GM10847 (cell line): ENCODE results near the gene RNF19B.

Experiments used
- POLR2A ChIP-seq: IDR thresholded peaks from 2 replicates; pipeline ENCODE4 v1.6.1; 2011; ENCODE audit not compliant: insufficient read length; ENCODE audit errors: extremely low read depth

RNF19B gene

GRCh38 chr1:32893198-32894018 is 71.2 kb downstream of the RNF19B start:
- no peak for TF ChIP-seq POLR2A

- TF ChIP-seq POLR2A, result no peak
Observed at GRCh38 chr1:32892368-32893197, 72.0 kb downstream of the RNF19B start.

GRCh38 chr1:32891630-32892029 is 73.0 kb downstream of the RNF19B start:
- TF ChIP-seq POLR2A, result no peak

- TF ChIP-seq POLR2A, result no peak
Observed at GRCh38 chr1:32891241-32891570, 73.4 kb downstream of the RNF19B start.

- no peak for TF ChIP-seq POLR2A
Observed at GRCh38 chr1:32890516-32891240, 73.9 kb downstream of the RNF19B start.

GRCh38 chr1:32889731-32890278 is 74.8 kb downstream of the RNF19B start:
- TF ChIP-seq POLR2A, result no peak

GRCh38 chr1:32888677-32889420 is 75.8 kb downstream of the RNF19B start:
- TF ChIP-seq POLR2A, result no peak

- TF ChIP-seq POLR2A, result no peak
Observed at GRCh38 chr1:32888134-32888533, 76.5 kb downstream of the RNF19B start.

GRCh38 chr1:32887623-32888022 is 77.0 kb downstream of the RNF19B start:
- no peak for TF ChIP-seq POLR2A

GRCh38 chr1:32886828-32887414 is 77.7 kb downstream of the RNF19B start:
- no peak for TF ChIP-seq POLR2A
